Thyroid gland (tissue), 4 donors: ENCODE data around the gene ISYNA1. TPM values are rescaled to one million over a fixed set of nuclear protein-coding genes. Genes with fewer than 3 reads are reported as not detected.

Experiments used
- DNase-seq, 2 donors: peaks; one replicate each; pipeline ENCODE4 v3.0.0-alpha.2; 2019
- H3K27ac ChIP-seq, 3 donors: fragments of 200-600 bp; sonication (generic); 1 replicate in 2 of 3; 2 replicates in 1 of 3; pipeline ENCODE4 v1.5.1; 2016 to 2019; ENCODE audit warnings: mild to moderate bottlenecking in 1 of 3, moderate library complexity in 1 of 3
- H3K27me3 ChIP-seq: fragments of 200-600 bp; sonication (generic); one replicate; pipeline ENCODE4 v1.5.1; 2019
- H3K36me3 ChIP-seq, 2 donors: fragments of 200-600 bp; sonication (generic); one replicate each; pipeline ENCODE4 v1.5.1; 2016 to 2019
- H3K4me1 ChIP-seq, 2 donors: fragments of 200-600 bp; sonication (generic); one replicate each; pipeline ENCODE4 v1.5.1; 2017 to 2019
- H3K4me3 ChIP-seq, 3 donors: fragments of 200-600 bp; sonication (generic); replicated peaks in 1 of 3; 1 replicate in 2 of 3; 2 replicates in 1 of 3; pipeline ENCODE4 v1.5.1; 2016; ENCODE audit warnings: mild to moderate bottlenecking in 1 of 3
- H3K9me3 ChIP-seq: fragments of 200-600 bp; sonication (generic); one replicate; pipeline ENCODE4 v1.5.1; 2017
- POLR2A ChIP-seq, 2 donors: fragments of 450-650 bp; IDR thresholded peaks; one replicate each; pipeline ENCODE4 v1.6.1; 2017; ENCODE audit warnings: antibody characterized with exemption in 2 of 2, mild to moderate bottlenecking in 2 of 2, moderate library complexity in 1 of 2
- WGBS, 2 donors: methylation state at CpG; one replicate each; pipeline ENCODE4 v1.1.5; 2017; 5-methylcytosine and 5-hydroxymethylcytosine counted together
- intact Hi-C: fragments of 100-400 bp; cut with DNase I; formaldehyde crosslinking; loops from one replicate; pipeline ENCODE4 v1.15.1; 2023
- total RNA-seq, 4 donors: library from RNA; depleted of rRNA; stranded (reverse); fragments of >200 nt; gene quantifications; one replicate each; pipeline ENCODE4 v1.2.3, GENCODE V29; 2016
- TF ChIP-seq, protein P1 (sequence below), 6 experiments: fragments of 200-600 bp in 3 of 6; fragments of 450-650 bp in 3 of 6; sonication (generic) in 3 of 6; IDR thresholded peaks; one replicate each; pipeline ENCODE4 v1.5.1; 2016 to 2019; ENCODE audit warnings: antibody characterized with exemption in 6 of 6, mild to moderate bottlenecking in 2 of 6, inconsistent platforms in 1 of 6, moderate library complexity in 1 of 6

ISYNA1 gene
- total RNA-seq, 4 donors from 2014 or later = 12.7 to 24.2 (median 22.9) TPM

DNA sequence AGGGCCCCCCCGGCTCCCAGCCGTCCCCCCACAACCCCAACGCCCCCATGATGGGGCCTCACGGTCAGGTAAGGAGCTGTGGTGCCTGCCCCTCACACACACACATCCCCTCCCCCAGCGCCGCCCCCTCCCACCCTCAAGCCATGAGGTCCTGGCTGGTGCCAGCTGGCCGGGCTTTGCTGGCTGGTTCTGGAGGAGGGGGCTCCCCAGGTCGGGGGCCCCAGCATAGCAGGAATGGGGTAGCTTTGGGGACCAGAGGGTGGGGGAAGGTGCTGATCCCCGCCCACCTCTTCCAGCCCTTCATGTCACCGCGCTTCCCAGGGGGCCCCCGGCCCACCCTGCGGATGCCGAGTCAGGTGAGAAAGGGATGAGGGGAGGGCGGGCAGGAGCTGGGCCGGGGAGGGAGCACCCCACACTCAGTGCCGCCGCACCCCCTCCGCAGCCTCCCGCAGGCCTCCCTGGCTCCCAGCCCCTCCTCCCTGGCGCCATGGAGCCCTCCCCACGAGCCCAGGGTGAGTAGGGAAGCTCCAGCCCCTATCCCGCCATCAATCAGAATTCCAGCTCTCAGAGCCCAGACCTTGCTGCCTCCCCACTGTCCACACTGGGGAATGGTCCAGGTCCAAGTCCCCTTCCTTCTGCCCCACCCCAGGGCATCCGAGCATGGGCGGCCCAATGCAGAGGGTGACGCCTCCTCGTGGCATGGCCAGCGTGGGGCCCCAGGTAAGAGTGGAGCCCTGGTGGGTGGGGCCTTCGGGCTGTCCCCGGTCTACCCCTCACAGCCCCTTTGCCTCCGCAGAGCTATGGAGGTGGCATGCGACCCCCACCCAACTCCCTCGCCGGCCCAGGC is 6.4 kb downstream of the ISYNA1 start:
- WGBS, 2 donors = 79 to 82% methylated on average over 12 to 18 of the region's 34 CpGs
- H3K4me1 ChIP-seq = peaks cover 12 to 28% of the 10 kb centered on the region in 2 donors
- DNase-seq = no peak
- H3K36me3 ChIP-seq = no peaks in the 10 kb centered on the region
- no peaks in the 10 kb centered on the region for H3K27me3 ChIP-seq
- TF ChIP-seq, protein P1, sequence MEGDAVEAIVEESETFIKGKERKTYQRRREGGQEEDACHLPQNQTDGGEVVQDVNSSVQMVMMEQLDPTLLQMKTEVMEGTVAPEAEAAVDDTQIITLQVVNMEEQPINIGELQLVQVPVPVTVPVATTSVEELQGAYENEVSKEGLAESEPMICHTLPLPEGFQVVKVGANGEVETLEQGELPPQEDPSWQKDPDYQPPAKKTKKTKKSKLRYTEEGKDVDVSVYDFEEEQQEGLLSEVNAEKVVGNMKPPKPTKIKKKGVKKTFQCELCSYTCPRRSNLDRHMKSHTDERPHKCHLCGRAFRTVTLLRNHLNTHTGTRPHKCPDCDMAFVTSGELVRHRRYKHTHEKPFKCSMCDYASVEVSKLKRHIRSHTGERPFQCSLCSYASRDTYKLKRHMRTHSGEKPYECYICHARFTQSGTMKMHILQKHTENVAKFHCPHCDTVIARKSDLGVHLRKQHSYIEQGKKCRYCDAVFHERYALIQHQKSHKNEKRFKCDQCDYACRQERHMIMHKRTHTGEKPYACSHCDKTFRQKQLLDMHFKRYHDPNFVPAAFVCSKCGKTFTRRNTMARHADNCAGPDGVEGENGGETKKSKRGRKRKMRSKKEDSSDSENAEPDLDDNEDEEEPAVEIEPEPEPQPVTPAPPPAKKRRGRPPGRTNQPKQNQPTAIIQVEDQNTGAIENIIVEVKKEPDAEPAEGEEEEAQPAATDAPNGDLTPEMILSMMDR (IDR thresholded peaks at IDR 0.05) = no peak
- no peak for TF ChIP-seq POLR2A (IDR thresholded peaks at IDR 0.05)
- no peaks in the 10 kb centered on the region for H3K9me3 ChIP-seq
- intact Hi-C loops = no loop called here
- no peak overlapping the region for H3K4me3 ChIP-seq
- H3K27ac ChIP-seq = no peak overlapping the region

DNA sequence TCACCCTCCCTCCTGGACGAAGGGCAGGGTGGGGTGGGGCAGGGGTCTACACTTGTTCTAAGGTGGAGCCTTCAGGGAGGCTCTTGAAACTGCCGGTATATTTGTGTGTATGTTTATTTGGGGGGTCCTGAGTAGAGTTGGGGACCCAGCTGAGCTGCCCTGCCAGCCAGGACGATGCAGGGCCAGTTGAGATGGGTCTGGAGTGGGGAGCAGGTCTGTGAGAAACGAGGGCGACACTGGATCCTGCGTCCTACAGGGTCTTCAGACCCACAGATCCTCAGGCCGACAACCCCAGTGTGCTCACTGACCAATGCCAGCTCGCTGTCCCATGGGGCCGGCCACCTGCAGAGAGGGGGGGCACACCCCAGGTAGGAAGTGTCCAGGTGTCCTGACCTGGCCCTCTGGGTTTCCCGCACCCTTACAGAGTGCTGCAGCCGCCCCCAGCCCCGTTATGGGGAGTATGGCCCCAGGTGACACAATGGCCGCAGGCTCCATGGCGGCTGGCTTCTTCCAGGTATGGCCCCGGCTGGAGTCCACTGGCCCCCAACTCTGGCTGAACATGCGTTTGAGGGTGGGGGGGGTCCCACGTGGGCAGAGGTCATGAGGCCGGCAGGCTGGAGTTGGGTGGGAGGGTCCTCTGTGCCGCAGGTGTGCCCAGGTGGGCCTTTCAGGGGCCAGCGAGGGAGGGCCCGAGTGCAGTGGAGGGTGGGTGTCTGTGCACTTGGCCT is 7.4 kb downstream of the ISYNA1 start:
- DNase-seq = no peak
- Histone ChIP-seq H3K27me3 (no peaks in the 10 kb centered on the region), H3K27ac (no peak overlapping the region), H3K4me3 (no peak overlapping the region), H3K9me3 (no peaks in the 10 kb centered on the region), H3K4me1 (peaks cover 16 to 36% of the 10 kb centered on the region in 2 donors), H3K36me3 (no peaks in the 10 kb centered on the region)
- TF ChIP-seq, protein P1 (IDR thresholded peaks at IDR 0.05) = no peak
- intact Hi-C loops = no loop called here
- 84 to 94% methylated on average over 7 to 20 of the region's 21 CpGs for WGBS, 2 donors

DNA sequence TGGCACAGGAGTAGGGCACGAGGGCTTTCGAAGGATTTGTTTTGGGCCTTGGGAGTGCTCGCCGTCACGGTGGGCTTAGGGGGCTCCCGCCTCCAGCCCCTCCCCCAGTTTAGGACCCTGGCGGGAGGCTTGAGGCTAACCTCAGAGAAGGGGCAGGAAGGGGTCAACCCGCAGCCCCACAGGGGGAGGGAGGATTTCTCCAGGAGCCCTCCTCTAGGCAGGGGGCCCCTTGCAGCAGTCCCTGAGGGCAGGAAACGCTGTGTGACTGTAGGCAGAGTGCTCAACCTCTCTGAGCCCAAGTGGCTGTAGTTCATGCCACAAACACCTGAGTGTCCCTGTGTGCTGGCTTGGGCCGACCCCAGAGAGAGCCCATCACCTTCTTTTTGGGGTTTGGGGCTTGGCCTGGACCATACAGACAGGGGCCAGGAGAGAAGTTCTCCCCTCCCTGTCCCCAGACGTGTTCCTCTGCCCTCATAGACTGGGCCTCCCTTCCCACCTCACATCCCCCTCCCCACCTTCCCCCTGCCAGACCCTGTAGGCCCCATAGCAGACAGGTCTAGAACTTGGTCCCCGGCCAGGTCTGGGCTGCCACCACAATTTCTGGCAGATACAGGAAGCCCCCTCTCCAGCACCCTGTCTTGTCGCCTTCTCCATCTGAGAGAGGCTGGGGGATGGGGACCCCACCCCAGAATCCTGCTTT is 8.1 kb downstream of the ISYNA1 start:
- H3K4me3 ChIP-seq = no peak overlapping the region
- no peak for DNase-seq
- no peaks in the 10 kb centered on the region for H3K27me3 ChIP-seq
- TF ChIP-seq, protein P1 (IDR thresholded peaks at IDR 0.05) = no peak
- no peak for TF ChIP-seq POLR2A (IDR thresholded peaks at IDR 0.05)
- H3K36me3 ChIP-seq = no peaks in the 10 kb centered on the region
- intact Hi-C loops = no loop called here
- peaks cover 16 to 41% of the 10 kb centered on the region in 2 donors for H3K4me1 ChIP-seq
- no peaks in the 10 kb centered on the region for H3K9me3 ChIP-seq
- 72 to 79% methylated on average over 5 to 7 of the region's 13 CpGs for WGBS, 2 donors
- H3K27ac ChIP-seq = peak overlapping the region in 1 of 3 donors; percentile 32

DNA sequence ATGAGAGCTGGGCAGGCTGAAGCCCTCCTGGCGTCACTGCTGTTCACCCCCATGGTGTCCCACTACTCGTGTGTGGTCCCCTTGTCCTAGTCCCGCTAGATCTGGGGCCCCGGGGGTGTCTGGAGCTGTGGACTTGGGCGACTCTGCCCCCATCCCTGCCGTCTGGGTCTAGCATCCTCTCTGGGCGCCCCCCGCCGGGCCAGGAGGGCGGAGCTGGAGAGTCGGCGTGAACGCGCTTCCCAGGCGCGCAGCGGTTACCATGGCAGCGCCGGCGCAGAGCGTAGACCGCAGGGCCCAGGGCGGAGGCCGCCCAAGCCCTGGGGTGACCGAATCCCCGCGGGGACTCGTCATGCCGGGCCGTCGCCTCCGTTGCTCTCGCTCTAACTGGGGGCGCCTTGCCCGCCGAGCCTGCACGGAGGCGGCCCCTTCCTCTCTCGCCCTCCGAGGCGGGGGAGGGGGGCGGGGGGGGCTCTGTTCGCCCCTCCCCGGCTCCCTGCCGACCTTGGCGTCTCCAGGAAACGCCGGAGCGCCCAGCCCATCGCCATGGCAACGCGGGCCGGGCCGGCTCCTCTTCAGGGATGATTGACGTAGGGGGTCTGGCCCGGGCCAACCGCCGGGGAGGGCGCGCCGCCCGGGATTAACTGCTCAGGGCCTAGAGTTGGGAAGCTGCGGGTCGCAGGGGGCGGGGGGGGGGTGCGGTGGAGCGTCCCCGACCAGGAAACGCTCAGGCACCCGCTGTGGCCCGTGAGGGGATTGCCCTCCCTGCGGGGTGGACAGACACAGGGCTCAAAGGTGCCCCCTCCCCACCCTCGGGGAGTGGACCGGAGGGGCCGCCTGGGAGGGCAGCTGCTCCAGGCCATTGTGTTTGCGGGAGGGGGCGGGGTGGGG is 8.9 kb downstream of the ISYNA1 start:
- no peaks in the 10 kb centered on the region for H3K27me3 ChIP-seq
- 0 to 19% methylated on average over 7 to 10 of the region's 77 CpGs for WGBS, 2 donors
- no peaks in the 10 kb centered on the region for H3K9me3 ChIP-seq
- intact Hi-C loops = no loop called here
- peak overlapping the region in 1 of 3 donors; percentile 20 for H3K4me3 ChIP-seq
- peaks cover 15 to 38% of the 10 kb centered on the region in 2 donors for H3K4me1 ChIP-seq
- H3K36me3 ChIP-seq = no peaks in the 10 kb centered on the region
- TF ChIP-seq POLR2A (IDR thresholded peaks at IDR 0.05) = no peak
- TF ChIP-seq, protein P1 (IDR thresholded peaks at IDR 0.05) = no peak
- H3K27ac ChIP-seq = peak overlapping the region; percentile 5 to 61 (median 32)
- DNase-seq = peak; percentile 64 to 71
